Measurements from ENCODE around the gene CR1.

DNA sequence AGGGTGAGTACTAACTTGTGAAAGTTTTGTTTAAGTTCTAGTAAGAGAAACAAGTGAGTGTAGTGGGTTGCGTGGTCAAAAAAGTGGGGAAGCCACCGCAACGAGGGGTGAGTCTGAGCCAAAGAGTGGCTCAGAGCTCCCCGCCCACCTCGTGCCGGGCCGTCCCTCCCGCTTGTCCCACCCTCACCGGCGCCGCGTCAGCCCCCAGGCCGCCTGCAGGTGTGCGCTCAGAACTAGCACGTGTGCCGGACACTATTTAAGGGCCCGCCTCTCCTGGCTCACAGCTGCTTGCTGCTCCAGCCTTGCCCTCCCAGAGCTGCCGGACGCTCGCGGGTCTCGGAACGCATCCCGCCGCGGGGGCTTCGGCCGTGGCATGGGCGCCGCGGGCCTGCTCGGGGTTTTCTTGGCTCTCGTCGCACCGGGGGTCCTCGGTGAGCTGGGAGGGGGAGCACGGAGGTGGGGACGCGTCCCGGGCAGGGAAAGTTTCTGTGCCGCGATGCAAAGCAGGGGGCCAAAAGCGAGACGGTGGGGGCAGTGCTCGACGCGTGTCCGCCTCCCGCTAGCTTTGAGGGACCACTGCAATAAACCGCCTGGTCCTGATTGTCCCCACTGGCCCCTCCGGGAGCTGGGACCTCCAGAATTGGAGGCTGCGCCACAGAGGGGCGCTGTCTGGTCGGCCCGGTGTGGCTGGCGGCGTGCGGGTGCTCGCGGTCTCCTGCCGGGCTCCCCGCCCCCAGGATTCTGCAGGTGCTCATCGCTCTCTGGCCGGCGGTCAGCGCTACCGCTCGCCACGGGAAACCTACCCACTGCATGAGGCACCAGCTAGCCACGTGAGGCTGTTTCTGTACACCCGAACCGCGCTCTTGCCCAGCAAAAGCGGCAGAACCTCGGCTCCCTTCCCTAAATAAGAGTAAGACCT, 41.7 kb upstream of the CR1 start, which contains the start of gene CR2:
- TF ChIP-seq POLR2A (IDR thresholded peaks at IDR 0.05; ENCODE audit: low read length), result no peak
- no peak for TF ChIP-seq GATA1 (IDR thresholded peaks at IDR 0.05; ENCODE audit: low read depth, low read length)
